NCI-H526 (cell line): ENCODE measurements around the gene TSPAN18.

Source experiments
- DNase-seq, 2 experiments: peaks; one replicate each; lab custom pipeline; 2025; lab: John Stamatoyannopoulos, UW

TSPAN18 gene

GRCh38 chr11:44916801-44917385 lies 190.1 kb downstream of the TSPAN18 start:
- peak in 1 of 2 experiments; percentile 47 for DNase-seq

- no peak for DNase-seq
Observed at GRCh38 chr11:44917741-44918140, 191.0 kb downstream of the TSPAN18 start.

GRCh38 chr11:44920451-44920850 lies 193.7 kb downstream of the TSPAN18 start:
- DNase-seq, result no peak

GRCh38 chr11:44923115-44923514 lies 196.4 kb downstream of the TSPAN18 start:
- DNase-seq, result no peak

- DNase-seq, result no peak
Observed at GRCh38 chr11:44923806-44924205, 197.0 kb downstream of the TSPAN18 start.

- DNase-seq, result peak; percentile 20 to 63
Observed at GRCh38 chr11:44926036-44926435, 199.3 kb downstream of the TSPAN18 start.

GRCh38 chr11:44927174-44927661 lies 200.5 kb downstream of the TSPAN18 start:
- peak; percentile 87 to 95 for DNase-seq

GRCh38 chr11:44928144-44928543 lies 201.4 kb downstream of the TSPAN18 start:
- no peak for DNase-seq

- DNase-seq, result no peak
Observed at GRCh38 chr11:44928816-44929215, 202.1 kb downstream of the TSPAN18 start.

GRCh38 chr11:44930588-44931302 lies 204.0 kb downstream of the TSPAN18 start:
- DNase-seq, result no peak

- DNase-seq, result no peak
Observed at GRCh38 chr11:44931466-44931865, 204.7 kb downstream of the TSPAN18 start.

- DNase-seq, result no peak
Observed at GRCh38 chr11:44934110-44934509, 207.3 kb downstream of the TSPAN18 start.

GRCh38 chr11:44934735-44935250 lies 208.0 kb downstream of the TSPAN18 start:
- DNase-seq, result no peak

GRCh38 chr11:44936525-44936924 lies 209.8 kb downstream of the TSPAN18 start:
- peak; percentile 63 to 90 for DNase-seq

- peak in 1 of 2 experiments; percentile 29 for DNase-seq
Observed at GRCh38 chr11:44936951-44937543, 210.3 kb downstream of the TSPAN18 start.

GRCh38 chr11:44938066-44938691 lies 211.4 kb downstream of the TSPAN18 start:
- DNase-seq, result no peak

- DNase-seq, result no peak
Observed at GRCh38 chr11:44939673-44940395, 213.1 kb downstream of the TSPAN18 start.

- DNase-seq, result no peak
Observed at GRCh38 chr11:44940404-44940803, 213.6 kb downstream of the TSPAN18 start.

- no peak for DNase-seq
Observed at GRCh38 chr11:44940835-44941234, 214.1 kb downstream of the TSPAN18 start.

GRCh38 chr11:44941259-44942021 lies 214.7 kb downstream of the TSPAN18 start:
- no peak for DNase-seq
